GM19351 (cell line): ENCODE measurements around the gene PCNX1.
"Not testable (repeated sequence)": the region's sequence is repeated elsewhere in the genome, so short reads cannot be mapped to it uniquely, and the experiment has no call there.

Experiments used
- ATAC-seq: cut with Tn5 transposase; IDR thresholded peaks from one replicate; pipeline ENCODE4 v1.9.1; 2021; ENCODE audit warnings: mild to moderate bottlenecking, moderate library complexity; ENCODE audit not compliant: unreplicated experiment

Gene PCNX1

DNA sequence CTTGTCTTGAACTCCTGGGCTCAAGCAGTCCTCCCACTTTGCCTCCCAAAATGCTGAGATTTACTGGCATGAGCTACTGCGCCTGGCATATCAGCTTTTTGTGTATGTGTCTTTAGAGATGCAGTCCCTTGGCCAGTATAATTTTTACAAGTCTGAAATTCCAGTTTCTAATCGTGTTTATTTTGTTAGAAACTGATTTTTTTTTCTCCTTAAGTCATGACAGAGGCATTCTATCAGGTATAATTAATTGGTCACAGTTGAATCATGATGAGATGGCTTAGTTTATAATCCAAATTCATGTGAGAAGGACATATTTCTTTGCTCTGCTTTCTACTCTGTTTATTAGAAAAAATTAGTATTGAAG lies 98.9 kb downstream of the PCNX1 start:
- ATAC-seq, result no peak

- ATAC-seq, result no peak
Measured at GRCh38 chr14:71011479-71011878, 104.2 kb downstream of the PCNX1 start.

DNA sequence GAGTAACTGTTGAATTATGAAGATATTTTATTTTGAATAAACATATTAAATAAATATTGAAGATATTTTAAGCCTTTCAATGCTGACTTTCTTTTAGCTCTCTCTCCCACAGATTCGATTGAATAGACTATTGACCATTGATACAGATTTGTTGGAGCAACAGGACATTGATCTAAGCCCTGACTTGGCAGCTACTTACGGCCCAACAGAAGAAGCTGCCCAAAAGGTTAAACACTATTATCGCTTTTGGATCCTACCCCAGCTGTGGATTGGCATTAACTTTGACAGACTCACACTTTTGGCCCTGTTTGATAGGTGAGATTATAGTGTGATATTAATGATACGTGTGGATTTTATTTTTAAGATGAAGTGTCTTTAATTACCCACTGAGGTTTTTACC lies 105.6 kb downstream of the PCNX1 start:
- no peak for ATAC-seq

GRCh38 chr14:71013551-71014192 lies 106.4 kb downstream of the PCNX1 start:
- ATAC-seq, result no peak

DNA sequence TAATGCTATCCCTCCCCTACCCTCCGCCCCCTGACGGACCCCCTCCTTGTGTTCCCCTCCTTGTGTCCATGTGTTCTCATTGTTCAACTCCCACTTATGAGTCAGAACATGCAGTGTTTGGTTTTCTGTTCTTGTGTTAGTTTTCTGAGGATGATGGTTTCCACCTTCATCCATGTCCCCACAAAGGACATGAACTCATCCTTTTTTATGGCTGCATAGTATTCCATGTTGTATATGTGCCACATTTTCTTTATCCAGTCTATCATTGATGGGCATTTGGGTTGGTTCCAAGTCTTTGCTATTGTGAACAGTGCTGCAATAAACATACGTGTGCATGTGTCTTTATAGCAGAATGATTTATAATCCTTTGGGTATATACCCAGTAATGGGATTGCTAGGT lies 112.7 kb downstream of the PCNX1 start:
- not testable (repeated sequence) for ATAC-seq

- no peak for ATAC-seq
Measured at GRCh38 chr14:71021347-71022011, 114.2 kb downstream of the PCNX1 start.

DNA sequence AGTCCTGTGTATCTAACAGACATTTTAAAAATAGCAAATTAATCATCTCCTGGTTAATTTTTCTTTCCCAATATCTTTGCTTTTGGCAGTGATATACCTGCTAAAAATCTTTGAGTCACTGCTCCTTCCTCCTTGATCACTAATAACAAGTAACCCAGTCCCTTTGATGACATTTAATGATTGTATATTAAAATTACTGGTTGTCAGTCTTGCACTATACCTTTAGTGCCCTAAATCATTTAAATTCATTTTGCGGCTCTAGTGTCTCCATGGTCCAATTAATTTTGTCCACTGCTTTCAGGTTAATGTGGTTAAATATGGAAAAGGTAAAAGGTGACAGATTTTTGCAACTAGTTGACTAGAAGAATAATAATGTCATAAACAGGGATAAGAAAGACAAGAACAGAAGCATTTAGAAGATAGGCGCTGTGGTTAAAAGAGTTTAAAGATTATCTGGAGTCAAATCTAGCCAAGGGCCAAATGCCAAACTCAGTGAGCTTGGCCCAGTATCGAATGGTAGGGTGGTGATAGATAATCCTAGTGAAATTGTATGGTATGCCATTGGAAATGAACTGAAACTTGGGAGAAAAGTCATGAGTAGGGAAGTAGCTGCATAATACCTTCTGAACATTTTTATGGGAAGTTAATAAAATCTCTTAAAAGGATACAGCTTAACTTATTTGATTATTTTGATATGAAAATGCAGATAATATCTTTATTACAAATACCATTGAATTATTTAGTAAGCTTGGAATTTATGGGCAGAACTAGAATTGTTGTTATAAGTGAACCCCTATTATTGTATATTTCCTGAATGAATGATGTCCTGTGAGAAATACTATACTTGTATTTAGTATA lies 115.0 kb downstream of the PCNX1 start:
- no peak for ATAC-seq

DNA sequence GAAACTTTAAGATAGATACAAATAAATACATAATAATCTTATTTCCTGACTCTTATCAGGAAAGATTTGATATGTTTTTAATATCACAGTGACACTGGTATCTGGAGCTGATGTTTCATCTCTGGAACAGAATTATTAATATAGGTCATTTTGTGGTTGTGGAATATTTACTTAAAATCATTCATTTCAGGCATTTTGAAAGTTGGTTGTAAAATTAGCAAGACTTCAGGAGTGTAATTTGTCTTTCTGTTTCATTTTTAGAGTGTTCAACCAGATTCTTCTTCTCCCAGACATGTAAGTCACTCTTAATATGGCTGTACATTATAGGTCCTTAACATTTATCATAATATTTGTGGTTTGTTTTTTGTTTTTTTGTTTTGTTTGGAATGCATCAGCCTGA lies 115.7 kb downstream of the PCNX1 start:
- ATAC-seq, result no peak

DNA sequence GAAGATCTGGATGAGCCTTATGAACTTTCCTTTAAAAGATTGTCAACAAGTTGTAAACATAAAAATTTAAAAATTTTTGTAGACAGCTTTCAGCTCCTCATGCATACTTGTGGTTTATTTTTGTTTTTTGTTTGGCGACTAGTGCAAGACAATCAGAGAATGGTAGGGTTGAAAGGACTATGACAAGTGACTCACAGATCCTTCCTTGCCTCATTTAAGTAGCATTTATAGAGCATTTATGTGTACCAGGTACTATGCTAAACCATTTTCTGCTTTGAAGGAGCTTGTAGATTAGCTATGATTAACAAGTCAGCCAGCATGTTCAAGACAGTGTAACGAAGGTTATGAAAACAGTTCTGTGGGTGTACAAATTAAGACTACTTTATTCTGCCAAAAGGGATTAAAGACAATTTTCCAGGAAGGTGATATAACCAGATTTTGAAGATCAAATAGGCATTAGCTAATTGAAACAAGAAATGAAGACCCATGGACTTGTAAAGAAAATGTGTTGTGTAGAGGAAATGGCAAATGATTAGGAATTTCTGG lies 122.0 kb downstream of the PCNX1 start:
- no peak for ATAC-seq

- ATAC-seq, result no peak
Measured at GRCh38 chr14:71031000-71031399, 123.7 kb downstream of the PCNX1 start.

DNA sequence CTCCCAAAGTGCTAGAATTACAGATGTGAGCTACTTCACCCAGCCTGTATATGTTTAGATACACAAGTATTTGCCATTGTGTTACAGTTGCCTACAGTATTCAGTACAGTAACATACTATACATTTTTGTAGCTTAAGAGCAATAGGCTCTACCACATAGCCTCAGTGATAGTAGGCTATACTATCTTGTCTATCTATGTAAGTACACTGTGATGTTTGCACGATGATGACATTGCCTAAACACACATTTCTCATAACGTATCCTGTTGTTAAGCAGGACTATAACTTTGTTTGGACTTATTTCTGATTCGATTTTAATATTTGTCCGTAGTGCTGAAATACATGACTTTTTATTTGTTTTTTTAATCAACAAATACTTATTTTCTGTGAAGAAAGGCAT lies 129.2 kb downstream of the PCNX1 start:
- no peak for ATAC-seq

DNA sequence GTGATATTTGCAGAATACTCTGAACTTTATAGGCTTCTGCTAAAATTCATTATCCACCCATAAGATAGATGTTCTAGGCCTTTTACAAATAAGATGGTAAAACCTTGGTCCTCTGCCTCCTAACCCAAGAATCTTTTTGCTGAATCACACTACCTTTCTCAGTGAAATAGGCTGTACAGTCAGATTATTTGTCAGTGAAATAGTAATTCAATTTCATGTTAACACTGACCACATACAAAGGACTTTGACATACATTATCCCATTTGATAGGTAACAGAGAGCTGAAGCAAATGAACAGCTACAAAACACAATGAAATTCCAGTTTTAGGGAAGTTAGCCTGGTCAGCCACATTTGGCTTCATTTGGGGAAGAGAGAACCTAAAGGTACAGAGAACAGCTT lies 141.1 kb downstream of the PCNX1 start:
- ATAC-seq, result no peak

GRCh38 chr14:71049435-71050133 lies 142.3 kb downstream of the PCNX1 start:
- no peak for ATAC-seq

- no peak for ATAC-seq
Measured at GRCh38 chr14:71050227-71050823, 143.1 kb downstream of the PCNX1 start.

DNA sequence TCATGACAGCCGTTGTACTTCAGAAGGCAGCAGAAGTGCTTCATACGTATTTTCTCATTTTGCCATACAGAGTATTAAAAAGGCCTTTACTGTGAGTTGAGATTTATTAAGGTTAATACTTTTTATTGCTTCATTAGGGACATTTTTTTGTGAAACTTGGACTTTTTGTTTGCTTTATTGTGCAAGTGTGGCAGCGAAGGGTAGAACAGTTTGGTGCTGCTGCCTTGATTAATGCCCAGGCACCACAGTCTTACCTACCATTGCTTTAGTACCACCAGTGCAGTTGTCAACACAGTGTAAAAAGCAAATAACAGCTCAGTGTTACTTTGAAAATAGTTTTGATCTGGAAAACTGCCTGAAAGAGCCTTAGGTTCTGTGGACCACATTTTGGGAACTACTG lies 147.4 kb downstream of the PCNX1 start:
- no peak for ATAC-seq

- ATAC-seq, result no peak
Measured at GRCh38 chr14:71056168-71056567, 148.9 kb downstream of the PCNX1 start.

GRCh38 chr14:71060274-71060673 lies 153.0 kb downstream of the PCNX1 start:
- no peak for ATAC-seq

DNA sequence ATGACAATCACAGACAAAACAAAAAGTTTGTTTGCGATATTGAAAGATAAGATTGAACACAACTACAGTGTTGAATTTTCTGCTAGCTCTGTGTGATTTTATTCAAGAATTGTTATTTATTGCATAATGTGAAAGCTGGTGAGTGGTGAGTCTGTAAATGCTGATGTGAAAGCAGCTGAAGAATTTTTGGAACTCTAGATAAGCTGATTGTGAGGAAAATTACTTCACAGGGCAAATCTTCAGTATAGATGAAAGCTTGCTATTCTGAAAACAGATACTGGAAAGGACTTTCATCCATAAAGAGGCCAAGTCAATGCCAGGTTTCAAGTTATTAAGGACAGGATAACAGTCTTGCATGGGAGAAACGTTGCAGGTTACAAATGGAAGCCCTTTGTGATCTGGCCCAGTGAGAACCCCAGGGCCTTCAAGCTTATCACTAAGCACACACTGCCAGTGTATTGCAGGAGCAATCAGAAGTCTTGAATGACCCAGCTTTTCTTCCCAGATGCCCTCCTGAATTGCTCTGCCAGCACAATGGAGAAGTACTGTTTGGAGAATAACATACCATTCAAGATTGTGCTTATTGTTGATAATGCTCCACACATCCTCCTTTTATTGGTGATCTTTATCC lies 153.7 kb downstream of the PCNX1 start:
- ATAC-seq, result no peak

GRCh38 chr14:71061458-71061857 lies 154.2 kb downstream of the PCNX1 start:
- no peak for ATAC-seq

- ATAC-seq, result no peak
Measured at GRCh38 chr14:71062581-71063303, 155.5 kb downstream of the PCNX1 start.
